ENCODE measurements around the gene CDH24.
A peak's percentile ranks its signal among the peaks of the same experiment; 100 is the strongest.

The CDH24 gene

GRCh38 chr14:23066368-23066767 lies 9.0 kb upstream of the CDH24 start:
- no peak for DNase-seq (ENCODE audit: low read depth)

- DNase-seq (ENCODE audit: low read depth) = no peak
Measured at GRCh38 chr14:23063601-23064000, 6.3 kb upstream of the CDH24 start.

GRCh38 chr14:23062002-23062401 lies 4.7 kb upstream of the CDH24 start:
- peak; percentile 98 for DNase-seq (ENCODE audit: low read depth)

- DNase-seq (ENCODE audit: low read depth) = no peak
Measured at GRCh38 chr14:23060536-23061260, 3.4 kb upstream of the CDH24 start.

GRCh38 chr14:23058654-23059504 lies 1.6 kb upstream of the CDH24 start:
- DNase-seq (ENCODE audit: low read depth) = no peak

- DNase-seq (ENCODE audit: low read depth) = peak; percentile 76
Measured at GRCh38 chr14:23057757-23058653, 685 bp upstream of the CDH24 start.

GRCh38 chr14:23056145-23056955 lies 970 bp downstream of the CDH24 start:
- peak; percentile 66 for DNase-seq (ENCODE audit: low read depth)

GRCh38 chr14:23055621-23056144 lies 1.6 kb downstream of the CDH24 start:
- no peak for DNase-seq (ENCODE audit: low read depth)

- no peak for DNase-seq (ENCODE audit: low read depth)
Measured at GRCh38 chr14:23055147-23055550, 2.2 kb downstream of the CDH24 start.

GRCh38 chr14:23054000-23054811 lies 3.1 kb downstream of the CDH24 start:
- DNase-seq (ENCODE audit: low read depth) = no peak

GRCh38 chr14:23053426-23053825 lies 3.9 kb downstream of the CDH24 start:
- no peak for DNase-seq (ENCODE audit: low read depth)

GRCh38 chr14:23052671-23053070 lies 4.6 kb downstream of the CDH24 start:
- no peak for DNase-seq (ENCODE audit: low read depth)

- DNase-seq (ENCODE audit: low read depth) = no peak
Measured at GRCh38 chr14:23052182-23052623, 5.1 kb downstream of the CDH24 start.

GRCh38 chr14:23051141-23052057 lies 5.9 kb downstream of the CDH24 start:
- no peak for DNase-seq (ENCODE audit: low read depth)

GRCh38 chr14:23049011-23049410 lies 8.3 kb downstream of the CDH24 start:
- DNase-seq (ENCODE audit: low read depth) = no peak

GRCh38 chr14:23047751-23048693 lies 9.3 kb downstream of the CDH24 start:
- DNase-seq (ENCODE audit: low read depth) = no peak

GRCh38 chr14:23047034-23047634 lies 10.2 kb downstream of the CDH24 start:
- DNase-seq (ENCODE audit: low read depth) = no peak

Measured in iris pigment epithelial cell (primary cell).